SU-DHL-6 (cell line): ENCODE data around the gene IL17RD.
A peak's percentile ranks its signal among the peaks of the same experiment; 100 is the strongest.

Experiments used
- H2AFZ ChIP-seq: fragments of 200-600 bp; sonication (generic); 2 replicates; pipeline ENCODE4 v1.6.1; 2014; ENCODE audit warnings: low read depth, mild to moderate bottlenecking, moderate library complexity, mixed read lengths, antibody characterized with exemption, low read length; ENCODE audit not compliant: severe bottlenecking
- H3F3A ChIP-seq: fragments of 200-600 bp; shearing (Covaris generic); 2 replicates; pipeline ENCODE4 v1.6.0; 2016; ENCODE audit warnings: antibody characterized with exemption, mild to moderate bottlenecking; ENCODE audit not compliant: insufficient read depth
- H3K27ac ChIP-seq: fragments of 200-600 bp; sonication (generic); 2 replicates; pipeline ENCODE4 v1.5.1; 2016; ENCODE audit warnings: low read depth, mild to moderate bottlenecking, low read length, moderate library complexity, mixed read lengths
- H3K27me3 ChIP-seq: fragments of 200-600 bp; sonication (generic), shearing (Covaris generic); 2 replicates; pipeline ENCODE4 v1.6.0; 2014; ENCODE audit warnings: mild to moderate bottlenecking, low read length
- H3K36me3 ChIP-seq: fragments of 200-600 bp; sonication (generic); 2 replicates; pipeline ENCODE4 v1.6.1; 2014; ENCODE audit warnings: mild to moderate bottlenecking, low read length, mixed read lengths
- H3K4me2 ChIP-seq: fragments of 300-600, 200-600 bp; shearing (Covaris generic), sonication (generic); 2 replicates; pipeline ENCODE4 v1.6.0; 2014; ENCODE audit warnings: low read length, low read depth, mild to moderate bottlenecking; ENCODE audit not compliant: poor library complexity, severe bottlenecking
- H3K4me3 ChIP-seq: fragments of 200-600 bp; sonication (generic); 2 replicates; pipeline ENCODE4 v1.5.1; 2014; ENCODE audit warnings: antibody characterized with exemption, low read length, mild to moderate bottlenecking, mixed read lengths; ENCODE audit not compliant: insufficient read depth, poor library complexity, severe bottlenecking
- H3K79me2 ChIP-seq: fragments of 200-600 bp; sonication (generic); 2 replicates; pipeline ENCODE4 v1.6.1; 2014; ENCODE audit warnings: mild to moderate bottlenecking, low read length, moderate library complexity; ENCODE audit not compliant: insufficient read depth
- H3K9ac ChIP-seq: fragments of 200-600 bp; sonication (generic); 2 replicates; pipeline ENCODE4 v1.7.0; 2014; ENCODE audit warnings: mild to moderate bottlenecking, low read length
- H3K9me2 ChIP-seq: fragments of 200-600 bp; sonication (generic); replicated peaks from 2 replicates; pipeline ENCODE4 v1.6.1; 2014; ENCODE audit warnings: low read length; ENCODE audit not compliant: insufficient read depth
- H3K9me3 ChIP-seq: fragments of 200-600 bp; sonication (generic); 2 replicates; pipeline ENCODE4 v1.6.1; 2014; ENCODE audit warnings: low read length, mixed read lengths; ENCODE audit not compliant: insufficient read depth
- H4K20me1 ChIP-seq: fragments of 200-600 bp; sonication (generic); 2 replicates; pipeline ENCODE4 v1.6.1; 2014; ENCODE audit warnings: low read depth, mild to moderate bottlenecking, antibody characterized with exemption, low read length, moderate library complexity, mixed read lengths
- EZH2phosphoT487 ChIP-seq: fragments of 200-600 bp; sonication (generic), shearing (Covaris generic); conservative IDR thresholded peaks from 2 replicates; pipeline ENCODE4 v1.6.1; 2018; ENCODE audit warnings: mild to moderate bottlenecking, antibody characterized with exemption, low read length, moderate library complexity, mixed read lengths
- TF ChIP-seq, protein P1 (sequence below): fragments of 200-600 bp; sonication (generic); IDR thresholded peaks from one replicate; pipeline ENCODE4 v1.5.1; 2017; ENCODE audit warnings: antibody characterized with exemption, mild to moderate bottlenecking, low read length, moderate library complexity; ENCODE audit not compliant: insufficient read depth, poor library complexity, severe bottlenecking

IL17RD gene

DNA sequence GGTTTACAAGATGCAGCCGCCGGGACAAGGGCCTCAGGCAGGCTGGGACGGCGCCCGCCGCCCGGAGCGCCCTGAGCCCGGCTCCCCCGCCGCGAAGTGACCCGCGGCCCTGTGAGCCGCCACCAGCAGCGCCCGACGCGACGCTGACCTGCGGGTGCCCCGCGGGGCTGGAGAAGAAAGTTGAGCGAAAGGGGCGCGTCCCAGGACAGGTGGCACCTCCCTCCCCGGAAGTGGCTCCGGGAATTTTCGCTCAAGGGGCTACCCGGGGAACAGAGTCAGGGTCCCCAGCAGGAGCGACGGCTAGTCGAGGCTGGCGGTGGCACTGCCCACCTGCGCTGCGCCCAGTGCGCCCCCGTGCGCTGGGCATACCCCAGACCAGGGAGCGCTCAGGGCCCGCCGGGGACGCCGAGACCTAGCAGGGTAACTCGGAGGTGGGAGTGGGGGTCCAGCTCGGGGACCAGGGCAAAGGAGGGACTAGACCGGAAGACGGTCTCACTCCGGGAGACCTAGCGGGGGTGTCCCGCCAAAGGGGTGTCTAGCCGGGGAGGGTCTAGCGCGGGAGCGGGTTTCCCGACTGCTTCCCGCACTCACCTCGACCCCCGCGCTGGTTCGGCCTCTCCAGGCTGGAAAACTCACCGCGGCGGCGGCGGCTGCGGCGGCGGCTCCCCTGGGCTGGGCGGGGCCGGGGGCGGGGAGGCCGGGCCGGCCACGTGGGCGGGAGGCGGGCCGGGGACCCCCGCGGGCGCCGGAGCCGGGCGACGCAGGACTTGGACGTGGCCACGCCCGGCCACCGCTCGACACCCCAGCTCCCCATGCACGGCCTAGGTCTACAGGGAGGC, 86.3 kb downstream of the IL17RD start:
- Histone ChIP-seq H3K9me2 (no peaks in the 10 kb centered on the region), H3K4me2 (peak overlapping the region; percentile 60), H3K27ac (no peak overlapping the region), H3F3A (no peaks in the 10 kb centered on the region), H2AFZ (peak overlapping the region; percentile 68), H3K9me3 (no peaks in the 10 kb centered on the region), H3K36me3 (no peaks in the 10 kb centered on the region), H3K9ac (peak overlapping the region; percentile 46), H3K79me2 (no peaks in the 10 kb centered on the region), H3K4me3 (peak overlapping the region; percentile 52), H4K20me1 (no peaks in the 10 kb centered on the region), H3K27me3 (no peaks in the 10 kb centered on the region)
- TF ChIP-seq, protein P1, sequence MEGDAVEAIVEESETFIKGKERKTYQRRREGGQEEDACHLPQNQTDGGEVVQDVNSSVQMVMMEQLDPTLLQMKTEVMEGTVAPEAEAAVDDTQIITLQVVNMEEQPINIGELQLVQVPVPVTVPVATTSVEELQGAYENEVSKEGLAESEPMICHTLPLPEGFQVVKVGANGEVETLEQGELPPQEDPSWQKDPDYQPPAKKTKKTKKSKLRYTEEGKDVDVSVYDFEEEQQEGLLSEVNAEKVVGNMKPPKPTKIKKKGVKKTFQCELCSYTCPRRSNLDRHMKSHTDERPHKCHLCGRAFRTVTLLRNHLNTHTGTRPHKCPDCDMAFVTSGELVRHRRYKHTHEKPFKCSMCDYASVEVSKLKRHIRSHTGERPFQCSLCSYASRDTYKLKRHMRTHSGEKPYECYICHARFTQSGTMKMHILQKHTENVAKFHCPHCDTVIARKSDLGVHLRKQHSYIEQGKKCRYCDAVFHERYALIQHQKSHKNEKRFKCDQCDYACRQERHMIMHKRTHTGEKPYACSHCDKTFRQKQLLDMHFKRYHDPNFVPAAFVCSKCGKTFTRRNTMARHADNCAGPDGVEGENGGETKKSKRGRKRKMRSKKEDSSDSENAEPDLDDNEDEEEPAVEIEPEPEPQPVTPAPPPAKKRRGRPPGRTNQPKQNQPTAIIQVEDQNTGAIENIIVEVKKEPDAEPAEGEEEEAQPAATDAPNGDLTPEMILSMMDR, result no peak
- no peak for TF ChIP-seq EZH2phosphoT487

DNA sequence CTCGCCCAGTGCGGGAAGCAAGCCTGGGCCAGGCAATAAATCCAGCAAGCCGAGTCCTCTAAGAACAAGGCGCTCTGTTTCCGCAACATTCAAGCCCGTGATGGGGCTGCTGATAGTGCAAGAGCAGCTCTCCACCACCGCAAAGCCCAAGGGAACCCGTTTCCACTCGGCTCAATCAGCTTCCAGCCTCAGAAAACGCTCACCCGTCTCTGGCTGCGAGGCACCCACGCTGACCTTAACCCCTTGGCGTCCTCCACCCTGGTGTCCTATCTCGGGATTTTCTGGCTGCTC, 86.9 kb downstream of the IL17RD start:
- Histone ChIP-seq H3K4me2 (peak overlapping the region; percentile 60), H3K4me3 (no peak overlapping the region), H3K27me3 (no peaks in the 10 kb centered on the region), H3K27ac (no peak overlapping the region), H3K9me3 (no peaks in the 10 kb centered on the region), H4K20me1 (no peaks in the 10 kb centered on the region), H3K79me2 (no peaks in the 10 kb centered on the region), H3K9me2 (no peaks in the 10 kb centered on the region), H3K9ac (peak overlapping the region; percentile 46; the same call in 1 of the 2 replicates), H3K36me3 (no peaks in the 10 kb centered on the region), H3F3A (no peaks in the 10 kb centered on the region), H2AFZ (peak overlapping the region; percentile 68)
- TF ChIP-seq, protein P1, result no peak

DNA sequence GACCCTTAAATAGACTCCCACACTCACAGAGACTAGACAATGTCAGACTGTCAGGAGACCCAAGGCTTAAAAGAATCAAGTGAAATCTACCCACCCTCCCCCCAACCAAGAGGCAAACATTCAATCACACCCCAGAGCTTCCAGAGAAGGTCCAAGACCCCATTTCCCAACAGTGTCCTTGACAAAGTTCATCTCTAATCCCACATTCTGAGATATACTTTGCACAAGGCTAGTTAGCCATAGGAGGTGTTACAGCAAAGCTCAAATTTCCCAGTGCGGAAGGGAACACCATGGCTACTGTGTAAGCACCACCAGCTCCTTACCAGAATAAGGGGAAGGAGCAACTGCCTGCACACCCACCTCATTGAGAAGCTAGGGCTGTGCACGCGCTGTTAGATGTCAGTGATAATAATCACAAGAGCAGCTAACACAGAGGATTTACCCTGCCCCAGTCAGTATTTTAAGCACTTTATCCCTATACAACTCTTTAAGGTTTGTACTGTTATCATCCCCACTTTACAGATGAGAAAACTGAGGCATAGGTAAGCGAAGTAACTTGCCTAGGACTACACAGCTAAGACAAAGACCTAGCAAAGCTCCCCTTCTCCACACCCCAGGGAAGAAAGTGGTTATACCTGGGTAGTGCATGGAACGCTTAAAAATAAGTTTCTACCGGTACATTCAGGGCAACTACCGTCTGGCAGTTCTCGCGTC, 87.4 kb downstream of the IL17RD start:
- Histone ChIP-seq H3K4me3 (no peak overlapping the region), H3K79me2 (no peaks in the 10 kb centered on the region), H3K9me3 (no peaks in the 10 kb centered on the region), H3K4me2 (peak overlapping the region; percentile 60), H4K20me1 (no peaks in the 10 kb centered on the region), H3K36me3 (no peaks in the 10 kb centered on the region), H3K27ac (no peak overlapping the region), H3K9ac (no peak overlapping the region), H2AFZ (peak overlapping the region; percentile 68), H3K27me3 (no peaks in the 10 kb centered on the region), H3F3A (no peaks in the 10 kb centered on the region), H3K9me2 (no peaks in the 10 kb centered on the region)
- TF ChIP-seq, protein P1, result no peak
- no peak for TF ChIP-seq EZH2phosphoT487
